HG03442 (cell line): ENCODE results near the gene ZNF766.
"Not testable (repeated sequence)": the region's sequence is repeated elsewhere in the genome, so short reads cannot be mapped to it uniquely, and the experiment has no call there.

Experiments
- ATAC-seq: cut with Tn5 transposase; IDR thresholded peaks from one replicate; pipeline ENCODE4 v1.9.1; 2021; ENCODE audit warnings: mild to moderate bottlenecking, moderate library complexity; ENCODE audit not compliant: unreplicated experiment

The ZNF766 gene

GRCh38 chr19:52269338-52270261 is at the start of gene ZNF766:
Gene ZNF766 (plus strand): TSS chr19:52269587. CDS start chr19:52269614, 27 bp downstream.
- peak; percentile 91 for ATAC-seq

- ATAC-seq: no peak
These were observed 49.8 kb upstream of the ZNF766 start for GRCh38 chr19:52219611-52220010.

DNA sequence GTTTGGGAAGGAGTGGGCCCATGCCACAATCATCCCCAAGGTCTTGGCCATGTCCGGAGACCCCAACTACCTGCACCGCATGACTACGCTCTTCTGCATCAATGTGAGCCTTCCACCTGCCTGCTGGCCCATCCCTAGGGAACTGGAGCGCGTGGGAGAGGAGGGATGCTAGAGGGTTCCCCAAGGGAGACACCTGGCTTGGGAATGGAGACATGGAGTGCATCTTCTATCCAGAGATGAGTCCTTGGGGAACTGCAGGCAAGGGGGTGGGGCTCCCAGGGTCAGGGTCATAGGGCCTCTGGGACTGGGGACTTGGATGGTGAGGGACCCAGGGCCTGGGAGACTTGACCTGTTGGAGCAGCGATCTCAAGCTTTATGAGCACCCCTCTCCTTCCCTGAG is 48.4 kb upstream of the ZNF766 start:
- ATAC-seq: no peak

- no peak for ATAC-seq
These were observed 47.5 kb upstream of the ZNF766 start for GRCh38 chr19:52221831-52222375.

- no peak for ATAC-seq
These were observed 45.2 kb upstream of the ZNF766 start for GRCh38 chr19:52224211-52224610.

DNA sequence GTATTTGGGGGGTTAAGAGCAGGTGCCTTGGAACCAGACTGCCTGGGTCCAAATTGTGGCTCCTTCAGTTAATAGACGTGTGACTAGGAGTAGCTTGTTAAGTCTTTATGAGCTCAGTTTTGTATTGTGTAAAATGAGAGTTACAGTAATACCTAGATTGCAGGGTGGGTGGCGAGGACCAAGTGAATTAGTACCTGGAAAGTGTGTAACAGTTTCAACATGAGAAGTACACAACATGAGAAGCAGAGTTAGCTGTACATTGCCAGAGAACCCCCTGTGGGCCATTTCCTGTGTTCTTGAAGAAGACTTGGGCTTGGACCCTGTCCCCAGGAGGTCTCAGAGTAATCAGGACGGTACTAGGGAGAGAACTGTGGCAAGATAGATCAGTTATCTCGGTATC is 42.7 kb upstream of the ZNF766 start:
- no peak for ATAC-seq

- ATAC-seq: no peak
These were observed 42.0 kb upstream of the ZNF766 start for GRCh38 chr19:52227196-52227940.

- no peak for ATAC-seq
These were observed 41.4 kb upstream of the ZNF766 start for GRCh38 chr19:52227980-52228379.

DNA sequence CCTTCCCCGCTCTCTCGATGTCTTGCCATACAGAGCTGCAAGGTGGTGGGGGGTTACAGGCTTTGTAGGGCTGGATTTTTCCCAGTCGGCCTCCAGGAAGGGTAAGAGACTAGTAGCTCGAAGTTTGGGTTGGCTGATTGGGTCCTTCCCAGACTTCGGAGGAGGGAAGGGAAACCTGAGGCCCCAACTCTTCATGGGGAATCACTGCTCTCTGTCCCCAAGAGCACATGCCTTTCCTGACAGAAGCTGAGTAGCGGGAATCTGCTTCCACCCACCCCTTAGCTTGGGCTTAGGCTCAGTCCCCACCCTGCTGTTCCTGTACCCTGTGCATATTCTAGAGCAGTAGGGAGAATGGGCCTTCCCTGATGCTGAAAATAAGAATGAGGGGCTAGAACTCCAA is 39.9 kb upstream of the ZNF766 start:
- no peak for ATAC-seq

GRCh38 chr19:52230685-52231084 is 38.7 kb upstream of the ZNF766 start:
- no peak for ATAC-seq

DNA sequence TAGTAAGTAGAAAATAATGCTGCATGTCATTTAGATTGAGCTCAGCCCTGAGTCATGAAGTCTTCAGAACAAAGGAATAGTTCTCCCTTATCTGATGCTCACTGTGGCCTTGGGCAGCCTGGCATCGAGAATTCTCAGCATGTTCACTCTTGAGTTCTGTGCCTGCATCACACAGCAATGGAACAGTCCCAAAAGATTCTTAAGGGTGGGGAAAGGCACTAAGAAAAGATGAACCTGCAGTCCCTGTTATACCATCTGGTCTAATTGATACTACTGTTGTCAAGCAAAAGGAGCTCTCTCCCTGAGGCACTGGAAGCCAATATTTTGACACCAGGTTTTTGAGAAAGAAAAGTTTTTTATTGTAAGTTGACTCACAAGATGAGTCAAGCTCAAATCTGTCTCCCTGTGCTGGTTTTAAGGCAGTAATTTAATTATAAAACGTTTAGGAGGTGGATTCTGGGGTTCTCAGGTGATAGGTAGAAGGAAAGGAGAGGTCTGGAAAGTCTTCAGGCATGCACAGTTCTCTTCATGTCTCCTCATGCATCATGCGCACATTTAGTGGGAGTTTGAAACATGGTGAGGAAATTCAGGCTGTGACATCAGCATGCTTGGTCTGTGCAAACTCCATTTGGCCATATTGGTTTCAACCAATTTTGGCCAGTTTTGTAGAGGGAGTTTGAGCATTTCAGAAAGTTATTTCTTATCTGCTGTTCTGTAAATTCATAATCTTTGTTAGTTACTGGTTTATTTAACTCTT is 38.1 kb upstream of the ZNF766 start:
- no peak for ATAC-seq

DNA sequence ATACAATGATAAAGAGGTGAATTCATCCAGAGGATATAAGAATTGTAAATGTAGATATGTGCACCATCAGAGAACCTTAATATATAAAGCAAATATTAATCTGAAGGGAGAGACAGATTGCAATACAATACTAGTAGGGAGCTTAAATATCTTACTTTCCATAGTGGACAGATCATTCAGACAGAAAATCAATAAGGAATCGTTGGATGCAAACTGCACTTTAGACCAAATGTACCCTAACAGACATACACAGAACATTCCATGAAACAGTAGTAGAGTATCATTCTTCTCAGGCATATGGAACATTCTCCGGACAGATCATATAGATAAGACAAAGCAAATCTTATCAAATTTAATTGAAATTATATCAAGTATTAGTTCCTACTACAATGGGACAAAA is 35.0 kb upstream of the ZNF766 start:
- no peak for ATAC-seq

DNA sequence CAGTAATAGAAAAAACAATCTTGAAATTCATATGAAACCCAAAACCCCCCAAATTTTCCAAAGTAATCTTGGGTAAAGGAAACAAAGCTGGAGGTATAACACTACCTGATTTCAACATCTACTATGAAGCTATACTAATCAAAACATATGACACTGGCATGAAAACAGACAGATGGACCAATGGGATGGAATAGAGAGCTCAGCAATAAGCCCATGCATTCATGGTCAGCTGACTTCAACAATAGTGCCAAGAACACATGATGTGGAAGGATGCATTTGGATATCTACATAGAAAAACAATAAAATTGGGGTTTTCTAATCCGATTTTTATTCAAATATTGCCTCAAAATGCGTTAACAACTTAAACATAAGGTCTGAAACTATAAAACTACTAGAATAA is 32.2 kb upstream of the ZNF766 start:
- ATAC-seq: no peak

DNA sequence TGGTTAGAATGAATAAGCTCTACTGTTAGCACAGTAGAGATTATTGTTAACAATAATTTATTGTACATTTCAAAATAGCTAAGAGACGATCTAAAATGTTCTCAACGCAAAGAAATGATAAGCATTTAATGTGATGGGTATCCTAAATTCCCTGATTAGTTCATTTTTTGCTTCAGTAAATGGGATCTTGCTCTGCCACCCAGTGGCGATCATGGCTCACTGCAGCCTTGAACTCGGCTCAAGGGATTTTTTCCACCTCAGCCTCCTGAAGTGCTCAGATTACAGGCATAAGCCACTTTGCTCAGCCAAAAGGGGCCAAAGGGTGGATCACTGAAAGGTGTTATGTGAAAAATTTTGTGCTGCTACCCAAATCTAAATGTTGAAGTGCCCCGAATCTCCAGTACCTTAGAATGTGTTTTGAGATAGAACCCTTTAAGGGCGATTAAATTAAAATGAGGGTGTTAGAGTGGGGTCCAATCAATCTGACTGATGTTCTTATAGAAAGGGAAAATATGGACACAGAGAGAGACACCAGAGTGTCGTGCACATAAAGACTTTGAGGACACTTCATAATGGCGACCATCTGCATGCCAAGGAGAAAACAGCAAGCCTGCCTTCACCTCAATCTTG is 31.5 kb upstream of the ZNF766 start:
- ATAC-seq: no peak

DNA sequence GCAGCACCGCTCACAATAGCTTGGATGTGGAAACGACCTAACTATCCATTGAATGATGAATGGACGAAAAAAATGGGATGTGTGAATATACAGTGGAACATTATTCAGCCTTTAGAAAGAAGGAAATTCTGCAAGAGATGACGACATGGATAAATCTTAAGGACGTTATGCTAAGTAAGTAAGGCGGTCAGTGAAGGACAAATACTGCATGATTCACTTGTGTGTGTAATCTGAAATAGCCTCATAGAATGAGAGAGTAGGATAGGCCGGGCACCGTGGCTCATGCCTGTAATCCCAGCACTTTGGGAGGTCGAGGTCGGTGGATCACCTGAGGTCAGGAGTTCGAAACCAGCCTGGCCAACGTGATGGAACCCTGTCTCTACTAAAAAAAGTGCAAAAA is 25.4 kb upstream of the ZNF766 start:
- ATAC-seq: no peak

DNA sequence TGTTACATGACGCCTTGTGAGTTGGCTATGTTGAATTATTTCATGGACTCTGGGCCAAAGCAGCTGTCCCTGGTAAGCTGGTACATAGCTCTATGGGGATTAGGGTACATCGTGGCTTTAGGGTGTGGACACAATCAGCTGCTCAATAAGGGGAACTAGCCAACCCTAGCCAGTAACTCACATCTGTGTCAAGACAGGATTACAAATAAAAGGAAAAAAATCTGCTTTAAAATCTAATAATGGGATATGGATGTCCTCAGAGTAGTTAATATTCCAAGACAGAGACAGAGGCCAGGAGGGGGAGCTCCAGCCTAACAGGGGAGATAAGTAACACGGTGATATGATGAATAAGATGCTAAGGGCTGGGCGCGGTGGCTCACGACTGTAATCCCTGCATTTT is 21.1 kb upstream of the ZNF766 start:
- ATAC-seq: no peak

GRCh38 chr19:52258426-52258825 is 11.0 kb upstream of the ZNF766 start:
- ATAC-seq: no peak

DNA sequence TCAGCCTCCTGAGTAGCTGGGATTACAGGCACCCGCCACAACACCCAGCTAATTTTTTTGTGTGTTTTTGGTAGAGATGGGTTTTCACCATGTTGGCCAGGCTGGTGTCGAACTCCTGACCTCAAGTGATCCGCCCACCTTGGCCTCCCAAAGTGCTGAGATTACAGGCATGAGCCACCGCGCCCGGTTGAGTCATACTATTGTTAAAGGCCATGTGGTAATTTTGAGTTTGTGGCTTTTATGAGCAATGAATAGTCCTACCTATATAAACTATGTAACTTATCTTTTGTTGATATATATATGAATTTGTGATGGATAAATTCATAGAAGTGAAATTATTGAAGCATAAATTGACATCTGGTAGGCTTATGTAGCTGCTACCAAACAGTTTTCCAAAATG is 3.8 kb upstream of the ZNF766 start:
- not testable (repeated sequence) for ATAC-seq

DNA sequence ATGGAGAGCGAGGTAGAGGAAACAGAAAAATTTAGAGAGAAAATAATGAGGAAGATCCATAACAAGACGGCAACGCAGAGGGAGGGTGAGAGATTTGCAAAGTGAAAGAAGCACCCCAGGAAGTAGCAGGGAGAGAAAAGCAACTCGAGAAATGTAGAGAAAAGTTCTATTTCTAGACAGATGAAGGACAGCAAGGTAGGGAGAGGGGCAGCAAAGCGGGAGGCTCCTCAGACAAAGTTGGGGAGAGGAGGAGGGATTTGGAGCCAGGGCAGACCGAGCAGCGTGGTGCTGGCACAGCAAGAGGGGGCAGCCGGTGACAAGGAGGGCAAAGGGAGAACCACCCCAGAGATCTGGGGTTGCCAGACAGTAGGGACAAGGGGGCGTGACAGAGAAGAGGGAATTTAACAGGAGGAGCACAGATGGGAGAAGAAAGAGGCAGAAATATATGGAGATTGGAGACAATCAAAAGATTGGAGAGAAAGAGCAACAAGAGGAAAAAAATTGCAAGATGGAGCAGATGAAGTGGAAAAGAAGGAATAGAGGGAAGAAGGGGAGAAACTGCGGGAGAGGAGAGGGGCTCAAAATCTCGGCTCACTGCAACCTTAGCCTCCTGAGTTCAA is 989 bp downstream of the ZNF766 start:
- peak; percentile 12 for ATAC-seq

DNA sequence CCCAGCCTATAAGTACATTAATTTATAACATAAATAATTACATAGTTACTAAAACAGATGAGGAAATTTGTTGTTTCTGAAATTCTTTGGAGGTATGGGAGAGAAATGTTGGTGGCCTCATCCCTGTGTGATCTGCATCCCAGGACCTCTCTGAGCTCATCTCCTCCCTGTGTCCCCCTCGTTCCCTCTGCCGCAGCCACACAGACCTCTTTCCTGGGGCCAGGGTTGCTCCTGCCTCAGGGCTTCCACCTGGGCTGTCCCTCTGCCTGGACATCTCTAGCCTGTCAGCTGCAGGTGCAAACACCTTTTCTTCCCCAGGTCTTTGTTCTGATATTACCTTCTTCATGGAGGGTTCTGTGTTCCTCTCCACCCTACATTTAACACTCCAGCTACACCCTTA is 3.9 kb downstream of the ZNF766 start:
- ATAC-seq: no peak
